Keratinocyte (primary cell): ENCODE data around the gene KRT4. TPM values are rescaled to one million over a fixed set of nuclear protein-coding genes. Genes with fewer than 3 reads are reported as not detected.

Source experiments
- DNase-seq: peaks from one replicate; pipeline ENCODE4 v3.0.0-alpha.2; 2011; ENCODE audit warnings: low read depth, missing footprints, low spot score
- FAIRE-seq: peaks from 2 replicates; lab custom pipeline; 2011; peaks lifted over from hg19 to GRCh38; lab: Jason Lieb, UNC
- H2AFZ ChIP-seq: 2 replicates; pipeline ENCODE4 v1.6.0; 2012; ENCODE audit warnings: low read length, control low read depth, inconsistent platforms; ENCODE audit not compliant: control insufficient read depth
- H3K27ac ChIP-seq: 2 replicates; pipeline ENCODE4 v1.5.1; 2011; ENCODE audit warnings: low read length; ENCODE audit not compliant: control insufficient read depth, insufficient read depth
- H3K27me3 ChIP-seq: 3 replicates; pipeline ENCODE4 v1.6.0; 2011; ENCODE audit warnings: low read length; ENCODE audit not compliant: control insufficient read depth, insufficient read depth; ENCODE audit errors: extremely low read depth
- H3K36me3 ChIP-seq, 2 experiments: 2 replicates in 1 of 2; 3 replicates in 1 of 2; pipeline ENCODE4 v1.5.1; 2011; ENCODE audit warnings: low read length in 2 of 2, mild to moderate bottlenecking in 1 of 2; ENCODE audit not compliant: control insufficient read depth in 2 of 2, insufficient read depth in 2 of 2; ENCODE audit errors: extremely low read depth in 1 of 2
- H3K4me1 ChIP-seq: 3 replicates; pipeline ENCODE4 v1.5.1; 2011; ENCODE audit warnings: low read length; ENCODE audit not compliant: control insufficient read depth, insufficient read depth; ENCODE audit errors: extremely low read depth
- H3K4me2 ChIP-seq: 3 replicates; pipeline ENCODE4 v1.6.0; 2011; ENCODE audit warnings: low read depth, low read length; ENCODE audit not compliant: control insufficient read depth, insufficient read depth; ENCODE audit errors: extremely low read depth
- H3K4me3 ChIP-seq, 3 experiments: fragments of 200-600 bp in 1 of 3; sonication (generic) in 1 of 3; 2 replicates in 2 of 3; 3 replicates in 1 of 3; pipeline ENCODE4 v1.5.1; 2011 to 2016; ENCODE audit warnings: low read length in 3 of 3, mild to moderate bottlenecking in 3 of 3, control low read depth in 2 of 3, inconsistent platforms in 1 of 3, low read depth in 1 of 3, mixed read lengths in 1 of 3, mixed run types in 1 of 3, moderate library complexity in 1 of 3; ENCODE audit not compliant: control insufficient read depth in 2 of 3, insufficient read depth in 2 of 3; ENCODE audit errors: extremely low read depth in 1 of 3
- H3K79me2 ChIP-seq: 2 replicates; pipeline ENCODE4 v1.6.0; 2012; ENCODE audit warnings: low read length; ENCODE audit not compliant: control insufficient read depth, insufficient read depth
- H3K9ac ChIP-seq: 3 replicates; pipeline ENCODE4 v1.6.0; 2011; ENCODE audit warnings: low read length; ENCODE audit not compliant: control insufficient read depth, insufficient read depth; ENCODE audit errors: extremely low read depth
- H3K9me1 ChIP-seq: 3 replicates; pipeline ENCODE4 v1.6.0; 2011; ENCODE audit warnings: low read length; ENCODE audit not compliant: control insufficient read depth, insufficient read depth; ENCODE audit errors: extremely low read depth
- H3K9me3 ChIP-seq: 2 replicates; pipeline ENCODE4 v1.5.1; 2012; ENCODE audit warnings: low read depth, low read length; ENCODE audit not compliant: control insufficient read depth
- H4K20me1 ChIP-seq: 3 replicates; pipeline ENCODE4 v1.6.0; 2011; ENCODE audit warnings: low read length; ENCODE audit not compliant: control insufficient read depth, insufficient read depth; ENCODE audit errors: extremely low read depth
- EZH2 ChIP-seq: IDR thresholded peaks from one replicate; pipeline ENCODE4 v1.6.1; 2012; ENCODE audit warnings: inconsistent platforms, mild to moderate bottlenecking, low read length, moderate library complexity
- dilution Hi-C: fragments of 300-500 bp; cut with MboI; formaldehyde crosslinking; loops from one replicate; pipeline ENCODE4 v1.7.0; 2020; ENCODE audit warnings: low sequenced_read_pairs; ENCODE audit not compliant: extremely low pct_ligation_motif_present
- polyA plus RNA-seq, 5 experiments: library from polyadenylated mRNA; depleted of rRNA in 3 of 5; stranded (reverse) in 3 of 5; stranded (forward) in 1 of 5; unstranded in 1 of 5; fragments of >200 nt; gene quantifications; 1 replicate in 1 of 5; 2 replicates in 3 of 5; 3 replicates in 1 of 5; pipeline versions ENCODE4 v1.2.1 to v1.2.3, GENCODE V29; 2011 to 2012; ENCODE audit warnings: missing spikeins in 2 of 5, low read depth in 1 of 5, low replicate concordance in 1 of 5
- TF ChIP-seq, protein P1 (sequence below), 3 experiments: IDR thresholded peaks in 1 of 3; conservative IDR thresholded peaks in 1 of 3; optimal IDR thresholded peaks in 1 of 3; 2 replicates in 2 of 3; 3 replicates in 1 of 3; pipeline versions ENCODE3 to v1.5.1; 2011; ENCODE audit warnings: low read length in 3 of 3, mild to moderate bottlenecking in 3 of 3, moderate library complexity in 2 of 3, control low read depth in 1 of 3, inconsistent platforms in 1 of 3; ENCODE audit not compliant: insufficient read depth in 2 of 3; ENCODE audit errors: extremely low read depth in 1 of 3

The KRT4 gene
- polyA plus RNA-seq, 1 donor (not counting 4 experiments of a cell fraction or from before 2014, with no cell fraction given), result 2.0 TPM

DNA sequence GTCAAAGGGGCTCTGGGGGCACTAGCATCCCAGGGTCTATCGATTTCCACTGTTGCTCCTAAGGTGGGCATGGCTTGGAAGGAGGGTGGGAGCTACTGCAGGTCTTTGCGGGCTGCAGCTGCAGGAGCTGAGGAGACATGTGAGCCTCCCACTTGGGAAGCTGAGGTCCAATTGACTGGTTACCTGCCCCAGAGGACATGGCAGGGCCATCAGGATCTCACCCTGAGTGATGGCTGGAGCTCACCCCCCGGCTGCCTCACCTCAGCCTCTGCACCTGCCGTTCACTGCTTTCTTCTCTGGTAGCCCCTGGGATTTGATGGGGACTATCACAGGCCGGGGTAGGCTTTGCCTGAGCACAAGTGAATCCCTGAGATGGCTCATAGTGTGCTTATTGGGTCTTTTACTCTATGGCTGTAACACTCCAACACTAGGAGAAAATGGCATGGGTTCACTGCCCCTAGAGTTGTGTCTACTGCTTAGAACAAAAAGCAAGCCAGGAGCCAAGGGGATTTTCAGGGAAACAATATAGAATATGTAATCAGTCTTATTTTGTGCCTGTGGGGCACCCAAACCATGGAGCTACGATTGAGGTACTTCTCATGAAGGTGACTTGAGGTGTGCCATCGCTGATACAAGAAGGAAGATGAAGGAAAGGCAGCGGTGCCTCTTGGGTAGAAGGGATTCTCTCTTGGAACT, 3.2 kb upstream of the KRT4 start:
- dilution Hi-C loops, result no loop called here
- Histone ChIP-seq H3K27ac (no peak overlapping the region), H3K79me2 (no peaks in the 10 kb centered on the region), H3K4me3 (no peak overlapping the region), H3K9me1 (no peaks in the 10 kb centered on the region), H3K36me3 (no peaks in the 10 kb centered on the region), H3K4me1 (no peaks in the 10 kb centered on the region), H3K9me3 (no peaks in the 10 kb centered on the region), H2AFZ (no peak overlapping the region), H4K20me1 (peaks cover 4% of the 10 kb centered on the region), H3K9ac (no peak overlapping the region), H3K4me2 (no peak overlapping the region), H3K27me3 (peaks cover 39% of the 10 kb centered on the region)
- no peak for DNase-seq
- TF ChIP-seq EZH2, result no peak
- TF ChIP-seq, protein P1, sequence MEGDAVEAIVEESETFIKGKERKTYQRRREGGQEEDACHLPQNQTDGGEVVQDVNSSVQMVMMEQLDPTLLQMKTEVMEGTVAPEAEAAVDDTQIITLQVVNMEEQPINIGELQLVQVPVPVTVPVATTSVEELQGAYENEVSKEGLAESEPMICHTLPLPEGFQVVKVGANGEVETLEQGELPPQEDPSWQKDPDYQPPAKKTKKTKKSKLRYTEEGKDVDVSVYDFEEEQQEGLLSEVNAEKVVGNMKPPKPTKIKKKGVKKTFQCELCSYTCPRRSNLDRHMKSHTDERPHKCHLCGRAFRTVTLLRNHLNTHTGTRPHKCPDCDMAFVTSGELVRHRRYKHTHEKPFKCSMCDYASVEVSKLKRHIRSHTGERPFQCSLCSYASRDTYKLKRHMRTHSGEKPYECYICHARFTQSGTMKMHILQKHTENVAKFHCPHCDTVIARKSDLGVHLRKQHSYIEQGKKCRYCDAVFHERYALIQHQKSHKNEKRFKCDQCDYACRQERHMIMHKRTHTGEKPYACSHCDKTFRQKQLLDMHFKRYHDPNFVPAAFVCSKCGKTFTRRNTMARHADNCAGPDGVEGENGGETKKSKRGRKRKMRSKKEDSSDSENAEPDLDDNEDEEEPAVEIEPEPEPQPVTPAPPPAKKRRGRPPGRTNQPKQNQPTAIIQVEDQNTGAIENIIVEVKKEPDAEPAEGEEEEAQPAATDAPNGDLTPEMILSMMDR (optimal IDR thresholded peaks at IDR 0.05 in 1 of 3, IDR thresholded peaks at IDR 0.05 in 1 of 3, conservative IDR thresholded peaks at IDR 0.05 in 1 of 3; ENCODE audit: extremely low read depth in 1 of 3, insufficient read depth in 2 of 3, low read length in 3 of 3), result no peak
- no peak for FAIRE-seq

DNA sequence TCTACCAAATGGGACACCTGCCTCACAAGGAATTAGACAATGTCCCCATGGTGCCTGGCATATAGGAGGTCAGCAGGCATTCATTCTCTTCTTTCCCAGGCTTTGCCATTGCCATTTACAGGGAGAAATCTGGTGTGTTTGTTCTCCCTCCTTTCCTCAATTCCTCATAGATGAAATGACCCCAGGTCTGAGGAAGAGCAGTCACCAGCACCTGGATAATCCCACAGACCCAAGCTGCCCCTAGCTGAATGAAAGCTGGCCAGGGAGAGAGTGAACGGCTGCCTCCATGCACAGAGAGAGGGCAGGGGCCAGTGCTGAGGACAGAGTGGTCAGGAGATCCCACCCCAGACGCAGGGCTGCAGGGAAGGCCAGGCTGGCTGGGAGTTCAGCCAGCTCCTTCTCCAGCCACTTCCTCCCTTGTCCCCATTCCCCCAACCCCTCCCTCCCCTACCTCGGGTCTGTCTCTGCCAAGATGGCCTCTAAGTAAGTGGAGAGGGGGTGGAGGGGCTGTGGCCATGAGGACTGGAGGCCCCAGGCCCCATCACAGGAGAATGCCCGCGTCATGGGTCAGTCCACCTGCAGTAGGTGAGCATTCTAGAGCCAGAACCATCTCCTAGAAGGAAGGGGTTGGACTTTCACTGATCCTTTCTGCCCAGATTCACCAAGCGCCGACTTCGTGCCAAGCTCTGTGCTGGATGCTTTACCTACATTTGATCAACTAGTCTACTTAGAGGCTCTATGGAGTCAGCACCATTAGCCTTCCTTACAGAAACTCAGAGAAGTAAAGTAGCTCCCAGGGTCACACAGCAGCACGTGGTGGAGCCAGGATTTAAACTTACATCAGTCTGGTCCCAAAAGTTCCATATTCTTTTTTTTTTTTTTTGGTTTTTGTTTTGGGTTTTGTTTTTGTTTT, 2.0 kb upstream of the KRT4 start:
- Histone ChIP-seq H3K9ac (no peak overlapping the region), H3K9me1 (no peaks in the 10 kb centered on the region), H3K4me1 (no peaks in the 10 kb centered on the region), H3K36me3 (no peaks in the 10 kb centered on the region), H3K79me2 (no peaks in the 10 kb centered on the region), H3K9me3 (no peaks in the 10 kb centered on the region), H2AFZ (no peak overlapping the region), H3K4me2 (no peak overlapping the region), H3K4me3 (no peak overlapping the region), H3K27me3 (peaks cover 45% of the 10 kb centered on the region), H4K20me1 (peaks cover 2% of the 10 kb centered on the region), H3K27ac (no peak overlapping the region)
- dilution Hi-C loops, result no loop called here
- DNase-seq (no peak), FAIRE-seq (no peak)
- TF ChIP-seq, protein P1 (optimal IDR thresholded peaks at IDR 0.05 in 1 of 3, IDR thresholded peaks at IDR 0.05 in 1 of 3, conservative IDR thresholded peaks at IDR 0.05 in 1 of 3; ENCODE audit: extremely low read depth in 1 of 3, insufficient read depth in 2 of 3, low read length in 3 of 3), result no peak
- TF ChIP-seq EZH2, result no peak
